Right lobe of liver (tissue), 4 donors: ENCODE measurements around the gene NBAS.

Experiments
- CTCF ChIP-seq, 4 donors: fragments of 200-600 bp in 3 of 4; fragments of 450-650 bp in 1 of 4; IDR thresholded peaks; one replicate each; pipeline versions ENCODE4 v1.5.1 to v1.8.0; 2016 to 2022; ENCODE audit warnings: antibody characterized with exemption in 4 of 4, mild to moderate bottlenecking in 2 of 4
- POLR2A ChIP-seq: fragments of 450-650 bp; IDR thresholded peaks from one replicate; pipeline ENCODE4 v1.6.1; 2017; ENCODE audit warnings: antibody characterized with exemption, mild to moderate bottlenecking
- donor health status: DM: no; HTN: no; CAD: no.
- donor health status: DM: no; HTN: no; CAD: no.
- donor health status: DM: no; HTN: yes; CAD: no.

GRCh38 chr2:15284614-15285013, 276.5 kb downstream of the NBAS start:
- TF ChIP-seq CTCF (IDR thresholded peaks at IDR 0.05): no peak
- TF ChIP-seq POLR2A: no peak
